ENCODE results near the gene PARG.
"Not testable (repeated sequence)": the region's sequence is repeated elsewhere in the genome, so short reads cannot be mapped to it uniquely, and the experiment has no call there.

The PARG gene

DNA sequence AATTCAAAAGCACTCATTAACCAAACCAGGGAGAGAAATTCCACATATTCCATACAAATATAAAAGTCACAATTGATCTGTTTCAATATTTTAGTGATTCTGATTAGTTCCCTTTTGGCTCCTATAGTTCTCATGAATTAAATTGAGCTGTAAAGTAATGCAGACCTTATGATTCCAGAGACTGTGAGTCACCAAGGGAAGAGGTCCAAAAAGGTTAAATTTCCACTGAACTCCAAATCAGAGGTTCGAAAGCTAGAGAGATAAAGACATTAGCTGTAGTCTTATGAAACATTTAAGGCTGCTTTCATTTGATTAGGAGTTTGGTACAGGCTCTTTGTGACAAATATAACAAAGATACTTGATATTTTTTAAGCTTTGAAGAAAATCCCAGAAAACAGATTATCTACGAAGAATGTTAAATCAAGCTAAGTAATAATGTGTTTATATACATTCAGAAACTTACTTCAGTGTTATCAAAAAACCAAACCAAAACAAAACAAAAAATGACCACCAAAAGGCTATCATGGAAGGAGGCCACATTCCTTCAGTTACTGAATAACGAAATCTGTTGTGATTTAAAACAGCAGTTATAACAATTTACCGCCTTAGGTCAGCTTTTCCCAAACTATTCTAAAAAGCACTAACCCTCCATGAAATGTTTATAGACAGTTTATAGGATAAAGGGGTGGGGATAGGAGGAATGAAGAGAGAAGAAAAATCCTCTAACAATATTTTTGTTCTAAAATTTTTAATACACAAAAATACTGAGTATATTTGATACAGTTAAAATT lies 33.3 kb downstream of the PARG start:
- H4K8ac ChIP-seq (ENCODE audit: low read depth, low read length); DNase-seq: not testable (repeated sequence)

DNA sequence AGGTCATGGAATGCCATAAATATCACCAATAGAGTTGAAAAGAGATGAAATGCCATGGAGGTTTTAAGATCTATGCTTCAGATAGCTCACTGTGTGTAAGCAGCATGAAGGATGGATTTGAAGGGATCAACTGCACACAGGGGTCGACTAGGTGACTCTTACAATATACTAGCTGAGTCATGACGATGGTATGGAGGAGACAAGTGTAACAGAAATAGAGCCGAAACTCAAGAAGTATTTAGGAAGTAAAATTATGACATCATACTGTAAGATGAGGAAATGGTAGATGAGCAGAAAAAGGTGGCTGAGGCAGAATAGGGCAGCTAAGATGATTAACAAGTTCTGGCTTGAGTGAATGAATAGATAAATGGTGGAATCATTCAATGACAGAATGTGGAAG lies 38.0 kb downstream of the PARG start:
- not testable (repeated sequence) for H3K4me2 ChIP-seq (ENCODE audit: low read length); H2BK12ac ChIP-seq (ENCODE audit: low read length); H3K4me3 ChIP-seq (ENCODE audit: low read depth, low read length); H4K8ac ChIP-seq (ENCODE audit: low read depth, low read length); H3K79me2 ChIP-seq (ENCODE audit: control insufficient read depth, insufficient read depth, low read length, poor library complexity); H4K91ac ChIP-seq (ENCODE audit: low read depth, low read length); H2AK5ac ChIP-seq (ENCODE audit: low read length); H2BK5ac ChIP-seq (ENCODE audit: low read depth, low read length, poor library complexity); H3K18ac ChIP-seq (ENCODE audit: low read length); H3K14ac ChIP-seq (ENCODE audit: low read length); H2BK120ac ChIP-seq (ENCODE audit: insufficient read depth, low read length, poor library complexity); H3K79me1 ChIP-seq (ENCODE audit: low read length); H3K4me1 ChIP-seq (ENCODE audit: control insufficient read depth in 1 of 2, insufficient read depth in 2 of 2, low read length in 2 of 2); H4K12ac ChIP-seq (ENCODE audit: low read depth, low read length); H3K9me3 ChIP-seq (ENCODE audit: insufficient read depth, low read depth, low read length); H3K23ac ChIP-seq (ENCODE audit: low read length); H3K27me3 ChIP-seq (ENCODE audit: insufficient read depth, low read length); H3K4ac ChIP-seq (ENCODE audit: low read depth, low read length); H3K27ac ChIP-seq (ENCODE audit: low read depth, low read length); H3K36me3 ChIP-seq (ENCODE audit: control insufficient read depth in 1 of 2, insufficient read depth in 2 of 2, low read length in 2 of 2); H3K9ac ChIP-seq (ENCODE audit: low read length); H2AFZ ChIP-seq (ENCODE audit: insufficient read depth, low read length, poor library complexity); DNase-seq
- no CpG with 5 or more reads among the region's 3 CpGs for WGBS (ENCODE audit: extremely low coverage, insufficient coverage, insufficient read length)

More for the DNA sequence above, 33.3 kb downstream of the PARG start:
- not testable (repeated sequence) for H2BK5ac ChIP-seq (ENCODE audit: low read depth, low read length, poor library complexity); H3K36me3 ChIP-seq (ENCODE audit: control insufficient read depth in 1 of 2, insufficient read depth in 2 of 2, low read length in 2 of 2); H3K27me3 ChIP-seq (ENCODE audit: insufficient read depth, low read length); H2BK120ac ChIP-seq (ENCODE audit: insufficient read depth, low read length, poor library complexity); H3K4ac ChIP-seq (ENCODE audit: low read depth, low read length); H3K9me3 ChIP-seq (ENCODE audit: insufficient read depth, low read depth, low read length); H2BK12ac ChIP-seq (ENCODE audit: low read length); H3K14ac ChIP-seq (ENCODE audit: low read length); H2AFZ ChIP-seq (ENCODE audit: insufficient read depth, low read length, poor library complexity); H3K23ac ChIP-seq (ENCODE audit: low read length); H3K18ac ChIP-seq (ENCODE audit: low read length); H4K91ac ChIP-seq (ENCODE audit: low read depth, low read length); H3K27ac ChIP-seq (ENCODE audit: low read depth, low read length); H3K4me1 ChIP-seq (ENCODE audit: control insufficient read depth in 1 of 2, insufficient read depth in 2 of 2, low read length in 2 of 2); H3K4me2 ChIP-seq (ENCODE audit: low read length); H3K79me2 ChIP-seq (ENCODE audit: control insufficient read depth, insufficient read depth, low read length, poor library complexity); H2AK5ac ChIP-seq (ENCODE audit: low read length); H3K9ac ChIP-seq (ENCODE audit: low read length); H3K79me1 ChIP-seq (ENCODE audit: low read length); H4K12ac ChIP-seq (ENCODE audit: low read depth, low read length); H3K4me3 ChIP-seq (ENCODE audit: low read depth, low read length)
- no CpG with 5 or more reads among the region's 4 CpGs for WGBS (ENCODE audit: extremely low coverage, insufficient coverage, insufficient read length)

DNA sequence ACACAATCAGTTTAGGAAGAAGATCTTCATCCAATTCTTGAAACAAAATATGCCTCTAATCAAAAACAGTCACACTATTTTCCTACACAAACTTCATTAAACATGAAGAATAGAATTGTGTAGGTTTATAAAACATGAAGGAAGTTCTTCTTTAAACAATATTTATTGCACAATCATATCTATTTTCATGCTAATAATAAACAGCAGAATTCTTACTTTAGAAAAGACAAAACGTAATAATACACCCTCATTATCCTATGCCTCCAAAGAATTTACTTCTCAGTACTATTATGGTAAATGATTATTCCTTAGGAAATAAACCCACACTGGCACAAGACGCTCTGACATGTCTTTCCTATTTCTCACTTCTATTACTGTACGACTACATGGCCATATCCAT lies 41.4 kb downstream of the PARG start:
- not testable (repeated sequence) for H4K12ac ChIP-seq (ENCODE audit: low read depth, low read length); H3K4me1 ChIP-seq (ENCODE audit: control insufficient read depth in 1 of 2, insufficient read depth in 2 of 2, low read length in 2 of 2); H3K9ac ChIP-seq (ENCODE audit: low read length); H4K91ac ChIP-seq (ENCODE audit: low read depth, low read length); H3K36me3 ChIP-seq (ENCODE audit: control insufficient read depth in 1 of 2, insufficient read depth in 2 of 2, low read length in 2 of 2); H2AK5ac ChIP-seq (ENCODE audit: low read length); H2BK5ac ChIP-seq (ENCODE audit: low read depth, low read length, poor library complexity); H3K14ac ChIP-seq (ENCODE audit: low read length); H3K4me2 ChIP-seq (ENCODE audit: low read length); H3K4ac ChIP-seq (ENCODE audit: low read depth, low read length); H3K27me3 ChIP-seq (ENCODE audit: insufficient read depth, low read length); H3K23ac ChIP-seq (ENCODE audit: low read length); H2AFZ ChIP-seq (ENCODE audit: insufficient read depth, low read length, poor library complexity); H3K18ac ChIP-seq (ENCODE audit: low read length); H4K8ac ChIP-seq (ENCODE audit: low read depth, low read length); H2BK120ac ChIP-seq (ENCODE audit: insufficient read depth, low read length, poor library complexity); H3K27ac ChIP-seq (ENCODE audit: low read depth, low read length); DNase-seq; H3K9me3 ChIP-seq (ENCODE audit: insufficient read depth, low read depth, low read length); H3K4me3 ChIP-seq (ENCODE audit: low read depth, low read length); H3K79me2 ChIP-seq (ENCODE audit: control insufficient read depth, insufficient read depth, low read length, poor library complexity); H2BK12ac ChIP-seq (ENCODE audit: low read length); H3K79me1 ChIP-seq (ENCODE audit: low read length)
- WGBS (ENCODE audit: extremely low coverage, insufficient coverage, insufficient read length) = no CpG with 5 or more reads among the region's 3 CpGs

DNA sequence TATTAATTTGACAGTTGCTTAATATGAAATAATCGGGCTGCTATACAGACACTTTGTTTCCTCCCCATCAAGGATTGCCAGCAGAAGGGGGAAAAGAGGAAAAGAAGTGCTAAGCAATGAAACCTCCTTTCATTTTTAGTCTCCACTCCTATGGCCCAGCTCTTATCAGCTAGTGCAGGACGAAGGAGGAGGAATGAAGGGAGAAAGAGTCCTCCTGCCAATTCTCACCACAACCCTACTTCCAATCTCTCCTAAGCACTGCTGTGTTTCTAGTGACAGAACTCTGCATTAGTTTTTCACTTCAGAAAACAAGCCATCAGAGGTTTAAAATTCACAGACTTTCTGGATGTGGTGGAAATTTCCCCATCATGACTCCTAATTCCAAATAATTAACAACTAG lies 41.8 kb downstream of the PARG start:
- H4K12ac ChIP-seq (ENCODE audit: low read depth, low read length); H3K23ac ChIP-seq (ENCODE audit: low read length); H3K14ac ChIP-seq (ENCODE audit: low read length); H2BK12ac ChIP-seq (ENCODE audit: low read length); H3K9ac ChIP-seq (ENCODE audit: low read length); H3K27ac ChIP-seq (ENCODE audit: low read depth, low read length); H3K4ac ChIP-seq (ENCODE audit: low read depth, low read length); H4K8ac ChIP-seq (ENCODE audit: low read depth, low read length); H3K36me3 ChIP-seq (ENCODE audit: control insufficient read depth in 1 of 2, insufficient read depth in 2 of 2, low read length in 2 of 2); H3K4me2 ChIP-seq (ENCODE audit: low read length); H2AK5ac ChIP-seq (ENCODE audit: low read length); H4K91ac ChIP-seq (ENCODE audit: low read depth, low read length); H2BK5ac ChIP-seq (ENCODE audit: low read depth, low read length, poor library complexity); H3K9me3 ChIP-seq (ENCODE audit: insufficient read depth, low read depth, low read length); H3K18ac ChIP-seq (ENCODE audit: low read length); H3K79me1 ChIP-seq (ENCODE audit: low read length); H3K79me2 ChIP-seq (ENCODE audit: control insufficient read depth, insufficient read depth, low read length, poor library complexity); DNase-seq; H2AFZ ChIP-seq (ENCODE audit: insufficient read depth, low read length, poor library complexity); H3K27me3 ChIP-seq (ENCODE audit: insufficient read depth, low read length); H3K4me3 ChIP-seq (ENCODE audit: low read depth, low read length); H2BK120ac ChIP-seq (ENCODE audit: insufficient read depth, low read length, poor library complexity); H3K4me1 ChIP-seq (ENCODE audit: control insufficient read depth in 1 of 2, insufficient read depth in 2 of 2, low read length in 2 of 2): not testable (repeated sequence)
- WGBS (ENCODE audit: extremely low coverage, insufficient coverage, insufficient read length) = no CpG with 5 or more reads among the region's 2 CpGs

All from trophoblast cell (in vitro differentiated cells and primary cell).